Measurements from ENCODE around the gene ITSN1. TPM values are rescaled to one million over a fixed set of nuclear protein-coding genes. Genes with fewer than 3 reads are reported as not detected.

Gene ITSN1
- total and polyA plus RNA-seq, 4 donors = 20.3 to 112 (median 40.2) TPM

DNA sequence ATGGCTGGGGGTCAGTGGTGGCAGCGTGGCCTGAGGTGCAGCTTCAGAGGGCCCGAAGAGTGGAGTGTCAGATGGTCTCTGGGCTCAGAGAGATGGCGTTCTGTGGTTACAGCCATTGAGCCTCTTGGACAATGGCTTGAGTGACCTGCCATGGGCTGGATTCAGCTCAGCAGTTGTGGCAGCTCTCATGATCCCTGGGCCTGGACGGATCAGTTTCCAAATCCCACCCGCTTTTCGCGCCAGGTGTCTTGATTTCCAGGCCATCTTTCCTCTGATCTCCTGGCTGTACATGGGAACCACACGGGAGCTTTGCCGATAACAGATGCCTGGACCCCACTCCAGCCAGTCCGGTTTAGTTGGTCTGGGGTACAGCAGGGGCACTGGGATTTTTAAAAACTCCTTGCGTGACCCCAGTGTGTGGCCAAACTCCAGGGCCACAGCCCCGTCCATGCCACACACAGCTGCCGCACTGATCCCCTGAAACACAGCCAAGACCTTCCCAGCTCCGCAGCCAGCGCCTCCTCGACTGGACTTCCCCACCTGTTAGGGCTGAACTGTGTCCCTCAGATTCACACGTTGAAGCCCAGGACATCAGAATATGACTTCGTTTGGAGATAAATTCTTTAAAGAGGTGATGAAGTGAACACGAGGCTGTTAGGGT is 205.4 kb downstream of the ITSN1 start:
- Histone ChIP-seq H3K9me3 (ENCODE audit: control insufficient read depth in 4 of 4, low read length in 3 of 4) (no peaks in the 10 kb centered on the region), H3K36me3 (ENCODE audit: control insufficient read depth in 4 of 4, insufficient read depth in 3 of 4, low read depth in 1 of 4, low read length in 3 of 4) (no peaks in the 10 kb centered on the region), H3K4me1 (ENCODE audit: control insufficient read depth in 4 of 4, insufficient read depth in 4 of 4, low read length in 3 of 4) (no peaks in the 10 kb centered on the region), H3K27ac (ENCODE audit: low read depth in 1 of 2, low read length in 2 of 2) (no peak overlapping the region), H3K9ac (ENCODE audit: low read depth in 1 of 2, low read length in 2 of 2) (no peak overlapping the region), H3K4me3 (ENCODE audit: low read depth in 1 of 3, low read length in 3 of 3) (no peak overlapping the region), H3K27me3 (ENCODE audit: control insufficient read depth in 4 of 4, insufficient read depth in 4 of 4, low read length in 3 of 4) (no peaks in the 10 kb centered on the region)
- DNase-seq (ENCODE audit: low spot score) = no peak
- 94% methylated on average over 19 of the region's 19 CpGs for WGBS
- TF ChIP-seq RXRA (IDR thresholded peaks at IDR 0.05) (no peak), FOXA2 (IDR thresholded peaks at IDR 0.05) (no peak), EGR1 (IDR thresholded peaks at IDR 0.05; ENCODE audit: low read depth in 2 of 2) (no peak), YY1 (IDR thresholded peaks at IDR 0.05) (no peak), JUND (IDR thresholded peaks at IDR 0.05) (no peak), SP1 (IDR thresholded peaks at IDR 0.05) (no peak), NR2F2 (IDR thresholded peaks at IDR 0.05) (no peak)
- TF ChIP-seq, protein P1, sequence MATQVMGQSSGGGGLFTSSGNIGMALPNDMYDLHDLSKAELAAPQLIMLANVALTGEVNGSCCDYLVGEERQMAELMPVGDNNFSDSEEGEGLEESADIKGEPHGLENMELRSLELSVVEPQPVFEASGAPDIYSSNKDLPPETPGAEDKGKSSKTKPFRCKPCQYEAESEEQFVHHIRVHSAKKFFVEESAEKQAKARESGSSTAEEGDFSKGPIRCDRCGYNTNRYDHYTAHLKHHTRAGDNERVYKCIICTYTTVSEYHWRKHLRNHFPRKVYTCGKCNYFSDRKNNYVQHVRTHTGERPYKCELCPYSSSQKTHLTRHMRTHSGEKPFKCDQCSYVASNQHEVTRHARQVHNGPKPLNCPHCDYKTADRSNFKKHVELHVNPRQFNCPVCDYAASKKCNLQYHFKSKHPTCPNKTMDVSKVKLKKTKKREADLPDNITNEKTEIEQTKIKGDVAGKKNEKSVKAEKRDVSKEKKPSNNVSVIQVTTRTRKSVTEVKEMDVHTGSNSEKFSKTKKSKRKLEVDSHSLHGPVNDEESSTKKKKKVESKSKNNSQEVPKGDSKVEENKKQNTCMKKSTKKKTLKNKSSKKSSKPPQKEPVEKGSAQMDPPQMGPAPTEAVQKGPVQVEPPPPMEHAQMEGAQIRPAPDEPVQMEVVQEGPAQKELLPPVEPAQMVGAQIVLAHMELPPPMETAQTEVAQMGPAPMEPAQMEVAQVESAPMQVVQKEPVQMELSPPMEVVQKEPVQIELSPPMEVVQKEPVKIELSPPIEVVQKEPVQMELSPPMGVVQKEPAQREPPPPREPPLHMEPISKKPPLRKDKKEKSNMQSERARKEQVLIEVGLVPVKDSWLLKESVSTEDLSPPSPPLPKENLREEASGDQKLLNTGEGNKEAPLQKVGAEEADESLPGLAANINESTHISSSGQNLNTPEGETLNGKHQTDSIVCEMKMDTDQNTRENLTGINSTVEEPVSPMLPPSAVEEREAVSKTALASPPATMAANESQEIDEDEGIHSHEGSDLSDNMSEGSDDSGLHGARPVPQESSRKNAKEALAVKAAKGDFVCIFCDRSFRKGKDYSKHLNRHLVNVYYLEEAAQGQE (IDR thresholded peaks at IDR 0.05) = no peak
- TF ChIP-seq, protein P2, sequence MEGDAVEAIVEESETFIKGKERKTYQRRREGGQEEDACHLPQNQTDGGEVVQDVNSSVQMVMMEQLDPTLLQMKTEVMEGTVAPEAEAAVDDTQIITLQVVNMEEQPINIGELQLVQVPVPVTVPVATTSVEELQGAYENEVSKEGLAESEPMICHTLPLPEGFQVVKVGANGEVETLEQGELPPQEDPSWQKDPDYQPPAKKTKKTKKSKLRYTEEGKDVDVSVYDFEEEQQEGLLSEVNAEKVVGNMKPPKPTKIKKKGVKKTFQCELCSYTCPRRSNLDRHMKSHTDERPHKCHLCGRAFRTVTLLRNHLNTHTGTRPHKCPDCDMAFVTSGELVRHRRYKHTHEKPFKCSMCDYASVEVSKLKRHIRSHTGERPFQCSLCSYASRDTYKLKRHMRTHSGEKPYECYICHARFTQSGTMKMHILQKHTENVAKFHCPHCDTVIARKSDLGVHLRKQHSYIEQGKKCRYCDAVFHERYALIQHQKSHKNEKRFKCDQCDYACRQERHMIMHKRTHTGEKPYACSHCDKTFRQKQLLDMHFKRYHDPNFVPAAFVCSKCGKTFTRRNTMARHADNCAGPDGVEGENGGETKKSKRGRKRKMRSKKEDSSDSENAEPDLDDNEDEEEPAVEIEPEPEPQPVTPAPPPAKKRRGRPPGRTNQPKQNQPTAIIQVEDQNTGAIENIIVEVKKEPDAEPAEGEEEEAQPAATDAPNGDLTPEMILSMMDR (IDR thresholded peaks at IDR 0.05; ENCODE audit: low read depth, low read length, missing input control) = no peak
- TF ChIP-seq, protein P3, sequence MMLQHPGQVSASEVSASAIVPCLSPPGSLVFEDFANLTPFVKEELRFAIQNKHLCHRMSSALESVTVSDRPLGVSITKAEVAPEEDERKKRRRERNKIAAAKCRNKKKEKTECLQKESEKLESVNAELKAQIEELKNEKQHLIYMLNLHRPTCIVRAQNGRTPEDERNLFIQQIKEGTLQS (IDR thresholded peaks at IDR 0.05) = no peak

DNA sequence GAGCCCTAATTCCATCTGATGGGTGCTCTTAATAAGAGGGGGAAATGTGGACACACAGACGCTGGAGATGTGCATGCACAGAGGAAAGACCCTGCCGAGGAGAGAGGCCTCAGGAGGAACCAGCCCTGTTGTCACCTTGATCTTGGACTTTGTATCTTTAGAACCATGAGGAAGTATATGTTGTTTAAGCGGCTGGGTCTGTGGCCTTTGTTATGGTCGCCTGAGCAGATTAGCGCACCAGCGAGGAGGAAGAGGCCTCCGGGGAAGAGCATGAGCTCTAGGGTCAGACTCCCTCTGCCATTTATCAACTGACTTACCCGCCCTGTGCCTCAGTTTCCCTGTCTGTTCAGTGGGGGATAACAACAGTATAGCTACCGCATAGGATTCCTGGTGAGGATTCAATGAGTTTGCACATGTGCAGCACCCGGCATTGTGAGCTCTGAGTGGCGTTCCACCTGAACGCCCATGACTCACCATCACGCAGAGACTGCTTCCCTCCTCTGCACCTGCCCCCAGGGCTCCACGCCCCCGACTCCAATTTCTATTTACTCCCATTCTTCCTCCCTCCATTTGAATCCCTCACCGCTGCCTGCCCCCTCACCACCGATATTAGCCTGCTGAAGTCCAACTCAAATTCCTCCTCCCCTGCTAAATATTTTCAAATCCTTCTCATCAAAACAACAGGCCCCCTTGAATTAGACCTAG is 206.1 kb downstream of the ITSN1 start:
- Histone ChIP-seq H3K4me3 (ENCODE audit: low read depth in 1 of 3, low read length in 3 of 3) (no peak overlapping the region), H3K9ac (ENCODE audit: low read depth in 1 of 2, low read length in 2 of 2) (no peak overlapping the region), H3K27ac (ENCODE audit: low read depth in 1 of 2, low read length in 2 of 2) (no peak overlapping the region), H3K27me3 (ENCODE audit: control insufficient read depth in 4 of 4, insufficient read depth in 4 of 4, low read length in 3 of 4) (no peaks in the 10 kb centered on the region), H3K4me1 (ENCODE audit: control insufficient read depth in 4 of 4, insufficient read depth in 4 of 4, low read length in 3 of 4) (no peaks in the 10 kb centered on the region), H3K9me3 (ENCODE audit: control insufficient read depth in 4 of 4, low read length in 3 of 4) (no peaks in the 10 kb centered on the region), H3K36me3 (ENCODE audit: control insufficient read depth in 4 of 4, insufficient read depth in 3 of 4, low read depth in 1 of 4, low read length in 3 of 4) (no peaks in the 10 kb centered on the region)
- whole genome bisulfite sequencing = 88% methylated on average over 17 of the region's 17 CpGs
- no peak for DNase-seq (ENCODE audit: low spot score)
- TF ChIP-seq SP1 (IDR thresholded peaks at IDR 0.05) = no peak
- no peak for TF ChIP-seq JUND (IDR thresholded peaks at IDR 0.05)
- TF ChIP-seq, protein P4, sequence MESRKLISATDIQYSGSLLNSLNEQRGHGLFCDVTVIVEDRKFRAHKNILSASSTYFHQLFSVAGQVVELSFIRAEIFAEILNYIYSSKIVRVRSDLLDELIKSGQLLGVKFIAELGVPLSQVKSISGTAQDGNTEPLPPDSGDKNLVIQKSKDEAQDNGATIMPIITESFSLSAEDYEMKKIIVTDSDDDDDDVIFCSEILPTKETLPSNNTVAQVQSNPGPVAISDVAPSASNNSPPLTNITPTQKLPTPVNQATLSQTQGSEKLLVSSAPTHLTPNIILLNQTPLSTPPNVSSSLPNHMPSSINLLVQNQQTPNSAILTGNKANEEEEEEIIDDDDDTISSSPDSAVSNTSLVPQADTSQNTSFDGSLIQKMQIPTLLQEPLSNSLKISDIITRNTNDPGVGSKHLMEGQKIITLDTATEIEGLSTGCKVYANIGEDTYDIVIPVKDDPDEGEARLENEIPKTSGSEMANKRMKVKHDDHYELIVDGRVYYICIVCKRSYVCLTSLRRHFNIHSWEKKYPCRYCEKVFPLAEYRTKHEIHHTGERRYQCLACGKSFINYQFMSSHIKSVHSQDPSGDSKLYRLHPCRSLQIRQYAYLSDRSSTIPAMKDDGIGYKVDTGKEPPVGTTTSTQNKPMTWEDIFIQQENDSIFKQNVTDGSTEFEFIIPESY (IDR thresholded peaks at IDR 0.05) = no peak
- TF ChIP-seq, protein P2 (IDR thresholded peaks at IDR 0.05; ENCODE audit: low read depth, low read length, missing input control) = no peak
- TF ChIP-seq HNF4G (IDR thresholded peaks at IDR 0.05) = no peak
- no peak for TF ChIP-seq GABPA (IDR thresholded peaks at IDR 0.05 in 1 of 2, conservative IDR thresholded peaks at IDR 0.05 in 1 of 2)
- no peak for TF ChIP-seq FOXA1 (IDR thresholded peaks at IDR 0.05)
- no peak for TF ChIP-seq TAF1 (conservative IDR thresholded peaks at IDR 0.05)
- TF ChIP-seq, protein P1 (IDR thresholded peaks at IDR 0.05) = no peak
- TF ChIP-seq RXRA (IDR thresholded peaks at IDR 0.05) = no peak
- no peak for TF ChIP-seq YY1 (IDR thresholded peaks at IDR 0.05)
- TF ChIP-seq NR2F2 (IDR thresholded peaks at IDR 0.05) = no peak
- TF ChIP-seq HNF4A (conservative IDR thresholded peaks at IDR 0.05) = no peak

Data from liver (tissue), 9 donors.